HG03095 (cell line): ENCODE data around the gene CRAT.
"Not testable (repeated sequence)": the region's sequence is repeated elsewhere in the genome, so short reads cannot be mapped to it uniquely, and the experiment has no call there.

Experiments used
- ATAC-seq: cut with Tn5 transposase; IDR thresholded peaks from one replicate; pipeline ENCODE4 v1.9.1; 2021; ENCODE audit warnings: moderate library complexity; ENCODE audit not compliant: unreplicated experiment

CRAT gene

DNA sequence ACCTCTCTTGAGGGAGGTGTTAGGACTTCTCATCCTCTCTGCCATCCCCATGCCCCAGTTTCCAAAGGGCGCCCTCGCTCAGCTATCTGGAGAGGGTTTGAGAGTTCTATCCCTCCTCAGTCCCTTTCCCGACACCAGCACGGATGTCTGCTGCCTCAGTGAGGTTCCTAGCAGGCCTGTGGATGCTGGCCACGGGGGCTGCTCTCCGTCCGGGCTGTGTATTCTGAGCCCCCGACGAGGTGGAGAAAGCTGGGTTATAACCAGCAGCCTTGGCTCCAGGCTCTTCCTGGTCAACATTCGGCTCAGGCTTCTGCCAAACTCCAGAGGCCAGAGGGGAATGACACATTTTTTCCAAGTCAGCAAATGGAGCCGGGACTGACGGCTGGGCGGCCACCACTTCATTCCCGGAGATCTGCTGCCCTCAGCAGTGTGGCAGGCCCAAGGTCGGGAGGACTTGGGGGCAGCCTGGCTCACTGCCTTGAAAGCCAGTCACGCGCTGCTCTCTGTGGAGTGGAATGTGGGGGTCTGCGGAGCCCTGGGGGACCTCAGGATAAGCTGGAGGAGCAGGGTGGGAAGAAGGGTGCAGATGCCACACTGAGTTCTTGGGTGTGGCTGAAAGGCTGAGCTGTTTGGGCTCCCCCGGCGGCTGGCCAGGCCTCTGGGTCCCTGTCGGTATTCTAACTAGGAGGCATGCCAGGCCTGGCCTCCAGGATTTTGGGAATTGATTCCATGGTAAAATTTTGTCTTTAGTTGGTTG, 28.1 kb upstream of the CRAT start:
- ATAC-seq, result no peak

DNA sequence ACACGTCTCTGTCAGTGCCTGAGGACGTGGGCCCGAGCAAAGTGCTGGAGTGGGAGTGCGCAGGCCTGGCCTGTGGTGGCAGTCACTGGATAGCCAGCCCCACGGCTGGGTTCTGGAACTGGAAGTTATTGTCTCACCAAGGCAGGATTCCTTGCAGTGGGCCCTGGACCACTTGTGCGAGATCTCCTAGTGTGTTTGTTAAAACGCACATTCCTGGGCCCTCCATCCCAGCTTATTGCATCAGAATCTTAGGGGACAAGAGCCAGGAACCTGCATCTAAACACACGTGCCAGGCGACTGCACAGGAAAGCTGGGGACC, 27.5 kb upstream of the CRAT start:
- ATAC-seq, result no peak

DNA sequence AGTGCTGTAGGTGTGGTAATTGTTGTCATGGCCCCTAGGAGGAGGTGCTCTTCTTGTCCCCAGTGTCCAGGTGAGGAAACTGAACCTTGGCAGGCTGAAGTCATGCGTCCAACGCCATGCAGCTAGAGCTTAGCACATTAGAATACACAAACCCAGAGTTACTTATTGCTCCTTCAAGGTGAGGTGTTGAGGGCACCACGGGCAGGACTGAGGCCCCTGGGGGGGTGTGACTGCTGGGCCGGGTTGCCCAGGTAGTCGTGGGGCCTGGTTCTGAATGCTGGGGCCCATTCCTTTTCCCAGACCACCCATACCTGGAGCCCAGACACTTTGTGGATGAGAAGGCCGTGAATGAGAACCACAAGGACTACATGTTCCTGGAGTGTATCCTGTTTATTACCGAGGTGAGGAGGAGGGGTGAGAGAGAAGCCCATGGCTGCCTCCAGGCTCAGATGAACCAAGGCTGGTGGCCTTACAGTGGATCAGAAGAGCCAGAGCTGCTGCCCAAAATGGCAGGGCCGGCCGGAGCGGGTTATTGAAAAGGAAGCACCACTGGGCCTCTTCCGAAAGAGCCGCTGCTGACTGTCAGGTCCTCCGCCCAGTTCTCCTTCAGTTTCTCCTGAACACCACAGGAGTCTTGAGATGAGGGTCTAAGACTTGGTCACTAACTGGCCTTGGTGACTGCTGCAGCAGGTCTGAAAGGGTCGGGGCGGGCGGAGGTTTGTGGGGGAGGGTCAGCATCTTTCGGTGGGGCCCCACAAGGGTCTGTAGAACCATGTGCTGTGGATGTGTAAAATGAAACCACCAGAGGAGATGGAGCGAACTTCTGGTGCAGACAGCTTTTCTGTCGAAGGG, 26.9 kb upstream of the CRAT start:
- no peak for ATAC-seq

DNA sequence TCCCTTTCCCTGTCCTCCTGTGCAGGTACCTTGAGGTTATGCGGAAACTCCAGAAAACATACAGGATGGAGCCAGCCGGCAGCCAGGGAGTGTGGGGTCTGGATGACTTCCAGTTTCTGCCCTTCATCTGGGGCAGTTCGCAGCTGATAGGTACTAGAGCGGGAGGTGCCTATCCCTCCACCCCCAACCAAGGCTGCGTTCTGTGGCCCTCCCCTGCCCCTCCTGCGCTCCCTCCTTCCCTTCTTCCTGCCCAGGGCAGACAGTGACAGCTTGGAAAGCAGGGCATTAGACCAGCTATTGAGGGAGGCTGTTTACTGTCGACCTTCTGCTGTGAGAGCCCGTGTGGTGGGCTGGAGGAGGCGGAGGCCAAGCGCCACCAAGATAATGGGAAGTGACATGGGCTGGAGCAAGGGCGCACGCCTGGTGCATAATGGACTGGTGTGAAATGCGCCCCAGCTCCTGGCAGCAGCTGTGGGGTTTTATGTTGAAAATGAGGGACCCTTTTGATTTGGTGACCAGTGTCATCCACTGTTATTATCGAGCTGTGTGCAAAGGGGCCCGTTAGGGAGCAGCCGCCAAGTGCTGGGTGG, 25.9 kb upstream of the CRAT start:
- no peak for ATAC-seq

DNA sequence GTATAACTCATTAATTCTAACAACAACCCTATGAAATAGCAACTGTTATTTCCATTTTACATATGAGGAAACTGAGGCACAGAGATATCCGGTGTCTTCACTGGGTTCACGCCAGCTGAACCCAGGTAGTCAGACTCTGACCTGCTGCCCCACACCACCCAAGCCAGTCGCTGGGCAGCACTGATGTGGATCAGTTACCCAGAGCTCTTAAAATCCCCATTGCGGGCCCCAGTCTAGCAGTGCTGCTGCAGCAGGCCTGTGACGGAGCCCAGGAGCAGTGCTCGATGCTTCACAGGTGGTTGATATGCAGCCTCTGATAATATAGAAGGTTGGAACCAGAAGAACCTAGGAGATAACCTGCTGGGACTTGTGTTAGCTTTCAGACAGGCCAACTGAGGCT, 24.9 kb upstream of the CRAT start:
- ATAC-seq, result no peak

DNA sequence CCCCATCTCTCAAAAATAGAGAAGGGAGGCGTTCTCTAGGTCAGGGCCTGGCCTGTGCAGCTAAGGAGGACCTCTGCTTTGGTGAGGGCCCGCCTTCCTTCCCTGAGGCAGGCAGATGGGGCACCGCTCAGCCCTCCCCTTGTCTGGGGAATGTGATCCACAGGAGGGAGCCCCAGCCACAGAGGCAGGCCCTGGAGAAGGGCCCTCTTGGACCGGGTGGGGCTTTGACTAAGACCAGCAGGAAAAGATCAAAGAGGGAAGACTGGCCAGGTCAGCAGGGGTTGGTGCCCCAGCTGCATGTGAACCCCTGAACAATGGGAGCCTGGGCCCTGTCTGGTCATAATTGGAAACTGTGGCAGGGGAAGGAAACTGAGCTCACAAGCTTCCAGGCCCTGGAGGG, 22.5 kb upstream of the CRAT start:
- ATAC-seq, result no peak

DNA sequence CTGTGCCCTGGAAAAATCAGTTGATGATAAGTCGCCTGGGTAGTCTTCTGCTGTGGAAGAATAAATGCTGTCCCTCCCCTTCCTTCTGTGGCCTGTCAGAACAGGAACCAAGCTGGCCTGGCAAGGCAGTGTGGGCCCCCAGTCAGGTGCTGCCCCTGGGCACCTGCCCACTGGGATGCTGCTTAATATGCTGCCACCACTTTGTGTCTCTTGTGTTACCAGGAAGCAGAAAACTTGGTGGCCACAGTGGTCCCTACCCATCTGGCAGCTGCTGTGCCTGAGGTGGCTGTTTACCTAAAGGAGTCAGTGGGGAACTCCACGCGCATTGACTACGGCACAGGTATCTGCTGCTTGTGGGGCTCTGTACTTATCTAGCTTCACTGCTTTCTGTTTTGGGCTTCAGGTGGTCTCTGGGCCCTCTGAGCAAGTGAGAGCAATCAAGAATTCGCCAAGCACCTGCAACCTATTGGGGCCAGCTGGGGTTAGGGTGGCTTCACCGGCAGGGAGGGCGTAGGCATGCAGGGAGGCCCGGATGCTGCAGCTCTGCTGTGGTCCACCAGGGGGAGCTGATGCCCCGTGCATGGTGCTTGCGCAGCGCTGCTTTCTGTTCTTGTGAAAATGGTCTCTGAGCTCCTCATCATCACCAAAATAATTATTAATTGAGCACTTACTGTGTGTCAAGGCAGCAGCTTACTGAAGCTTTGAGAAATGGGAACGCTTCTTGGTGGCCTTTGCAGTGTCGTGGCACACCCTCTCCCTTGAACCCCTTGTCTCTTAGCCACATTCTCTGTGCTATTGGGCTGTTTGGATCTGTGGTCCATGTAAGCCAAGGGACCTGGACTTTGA, 20.9 kb upstream of the CRAT start:
- no peak for ATAC-seq

DNA sequence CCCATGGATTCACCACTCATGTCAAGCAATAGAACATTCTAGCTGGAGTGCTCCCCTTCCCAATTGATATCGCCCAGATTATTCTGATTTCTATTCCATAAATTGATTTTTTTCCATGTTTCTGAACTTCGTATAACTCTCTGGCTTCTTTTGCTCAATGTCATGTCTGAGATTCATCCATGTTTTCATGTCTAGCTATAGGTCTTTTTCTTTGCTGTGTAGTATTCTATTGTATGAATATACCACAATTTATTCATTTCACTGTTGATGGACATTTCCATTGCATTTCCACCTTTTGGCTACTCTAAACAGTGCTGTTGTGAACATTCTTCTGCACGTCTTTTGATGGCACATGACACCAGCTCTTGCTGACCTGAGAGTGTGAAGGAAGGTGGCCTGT, 20.2 kb upstream of the CRAT start:
- ATAC-seq, result no peak

DNA sequence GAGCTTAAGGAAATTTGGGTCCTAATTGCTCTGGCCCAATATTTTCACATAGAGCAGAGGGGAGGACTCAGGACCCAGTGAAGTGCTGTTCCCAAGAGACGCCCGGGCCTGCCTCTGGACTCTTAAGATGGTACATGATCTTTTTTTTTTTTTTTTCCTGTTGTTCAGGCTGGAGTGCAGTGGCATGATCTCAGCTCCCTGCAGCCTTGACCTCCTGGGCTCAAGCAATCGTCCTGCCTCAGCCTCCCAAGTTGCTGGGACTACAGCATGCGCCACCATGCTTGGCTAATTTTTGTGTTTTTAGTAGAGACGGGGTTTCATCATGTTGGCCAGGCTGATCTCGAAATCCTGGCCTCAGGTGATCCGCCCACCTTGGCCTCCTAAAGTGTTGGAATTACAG, 19.7 kb upstream of the CRAT start:
- ATAC-seq, result not testable (repeated sequence)

DNA sequence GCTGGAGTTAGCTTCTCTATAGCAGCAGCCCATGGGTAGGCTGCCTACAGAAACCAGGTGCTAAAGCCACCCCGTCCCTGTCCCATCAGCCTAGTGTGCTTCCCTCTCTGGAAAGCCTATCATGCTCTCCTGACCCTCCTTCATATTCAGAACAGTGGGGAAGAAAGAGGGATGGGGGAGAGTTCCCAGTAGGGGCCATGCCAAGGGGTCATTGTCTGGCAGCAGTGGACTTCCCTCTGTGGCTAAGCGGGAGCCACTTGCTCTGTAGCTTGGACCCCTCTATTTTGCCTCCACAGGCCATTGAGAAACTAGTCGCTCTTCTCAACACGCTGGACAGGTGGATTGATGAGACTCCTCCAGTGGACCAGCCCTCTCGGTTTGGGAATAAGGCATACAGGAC, 18.1 kb upstream of the CRAT start:
- ATAC-seq, result no peak

DNA sequence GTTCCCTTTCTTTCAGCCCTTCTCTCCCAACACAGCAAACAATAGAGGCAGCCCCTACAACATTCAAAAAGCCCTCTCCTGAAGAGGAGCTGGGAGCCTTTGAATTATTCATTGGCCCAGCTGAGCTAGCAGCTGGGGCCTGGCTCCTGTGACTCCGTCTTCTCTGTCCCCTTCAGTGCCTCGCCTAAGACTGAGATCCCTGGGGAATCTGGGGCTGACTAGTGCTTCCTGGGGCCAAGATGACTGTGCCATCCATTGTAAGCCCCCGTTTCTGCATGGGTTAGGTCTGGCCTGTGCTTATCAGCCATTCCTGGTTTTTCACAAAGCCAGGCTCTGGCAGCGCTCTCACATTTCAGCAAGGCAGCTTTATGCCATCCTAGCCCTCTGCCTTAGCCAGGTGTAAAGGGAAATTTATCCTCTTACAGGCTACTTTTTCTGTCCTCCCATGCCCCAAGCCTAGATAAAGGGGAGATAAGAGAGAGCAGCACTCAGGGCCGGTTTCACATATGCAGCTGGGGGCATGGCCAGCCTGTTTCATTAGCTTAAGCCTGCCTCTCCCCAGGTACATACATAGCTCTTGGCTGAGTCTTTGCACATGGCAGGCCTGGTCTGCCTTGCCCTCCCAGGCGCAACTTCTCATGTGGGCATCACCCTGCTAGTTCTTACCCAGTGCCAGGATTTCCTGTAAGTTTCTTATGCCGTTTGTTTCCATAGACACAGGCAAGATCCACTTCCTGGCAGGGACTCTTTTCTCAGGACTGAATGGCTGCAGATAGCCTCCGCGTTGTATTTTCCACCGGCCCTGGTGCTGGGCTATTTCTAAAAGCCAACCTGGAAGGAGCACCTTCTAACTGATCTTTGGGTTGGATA, 16.4 kb upstream of the CRAT start:
- no peak for ATAC-seq

DNA sequence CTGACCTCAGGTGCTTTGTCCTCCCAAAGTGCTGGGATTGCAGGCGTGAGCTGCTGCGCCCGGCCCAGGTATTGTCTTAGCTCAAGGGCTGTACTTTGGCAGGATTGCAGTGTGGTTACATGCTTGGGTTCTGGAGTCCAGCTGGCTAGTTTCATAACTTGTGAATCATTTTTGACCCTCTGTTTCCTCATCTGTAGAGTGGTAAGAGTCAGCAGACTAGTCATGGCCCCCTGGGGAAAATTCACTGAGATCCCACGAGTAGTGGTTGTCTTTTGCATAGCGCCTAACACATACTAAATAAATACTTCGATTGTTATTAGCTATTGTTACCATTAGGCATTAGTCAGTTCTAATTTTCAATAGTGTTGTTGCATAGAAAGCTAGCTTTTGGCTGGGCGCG, 14.9 kb upstream of the CRAT start:
- ATAC-seq, result no peak

DNA sequence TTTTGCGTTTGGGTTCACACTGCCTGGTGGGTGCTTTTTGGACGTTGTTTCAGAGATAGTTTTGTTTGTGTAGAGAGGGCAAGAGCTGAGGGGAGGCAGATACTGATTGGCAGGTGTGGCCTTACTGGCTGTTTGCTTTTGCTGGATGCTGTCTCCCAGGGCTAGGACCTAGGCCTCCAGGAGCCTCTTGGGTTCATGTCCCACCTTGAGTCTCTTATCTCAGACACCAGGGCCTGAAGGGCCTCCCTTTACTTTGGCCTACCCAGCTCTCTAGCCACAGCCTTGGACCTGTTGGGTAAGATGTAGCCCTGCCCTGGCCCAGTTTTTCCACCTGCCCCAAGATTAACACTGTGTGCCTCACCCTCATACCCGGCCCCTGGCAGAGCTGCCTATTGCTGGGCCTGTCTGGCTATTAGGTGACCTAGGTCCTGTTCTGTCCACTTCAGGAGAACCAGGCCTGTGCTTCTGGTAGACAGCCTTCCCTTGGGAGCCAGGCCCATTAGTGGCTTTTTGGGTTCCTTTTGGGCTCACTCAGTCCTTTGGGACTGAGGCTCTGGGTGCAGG, 14.0 kb upstream of the CRAT start:
- ATAC-seq, result no peak

DNA sequence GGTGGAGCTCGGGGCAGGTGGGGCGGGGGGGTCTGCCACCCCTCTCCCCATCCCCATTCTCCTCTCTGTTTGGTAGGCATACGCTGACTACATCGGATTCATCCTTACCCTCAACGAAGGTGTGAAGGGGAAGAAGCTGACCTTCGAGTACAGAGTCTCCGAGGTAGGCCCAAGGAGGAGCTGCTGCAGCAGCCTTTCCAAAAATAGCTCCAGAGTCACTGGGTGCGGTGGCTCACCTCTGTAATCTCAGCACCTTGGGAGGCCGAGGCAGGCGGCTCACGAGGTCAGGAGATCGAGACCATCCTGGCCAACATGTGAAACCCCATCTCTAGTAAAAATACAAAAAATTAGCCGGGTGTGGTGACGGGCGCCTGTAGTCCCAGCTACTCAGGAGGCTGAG, 12.4 kb upstream of the CRAT start:
- not testable (repeated sequence) for ATAC-seq

DNA sequence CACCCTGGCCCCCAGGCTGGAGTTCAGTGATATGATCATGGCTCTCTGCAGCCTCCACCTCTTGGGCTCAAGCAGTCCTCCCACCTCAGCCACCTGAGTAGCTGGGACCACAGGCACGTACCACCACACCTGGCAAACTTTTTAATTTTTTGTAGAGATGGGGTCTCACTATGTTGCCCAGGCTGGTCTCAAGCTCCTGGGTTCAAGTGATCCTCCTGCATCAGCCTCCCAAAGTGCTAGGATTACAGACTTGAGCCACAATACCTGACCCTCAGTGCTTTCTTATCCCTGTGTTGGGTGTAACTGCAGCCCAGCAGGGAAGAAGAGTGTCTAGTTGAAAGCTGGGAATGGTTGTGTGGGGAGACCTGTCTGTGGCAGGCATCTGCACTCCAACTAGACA, 11.5 kb upstream of the CRAT start:
- ATAC-seq, result no peak

DNA sequence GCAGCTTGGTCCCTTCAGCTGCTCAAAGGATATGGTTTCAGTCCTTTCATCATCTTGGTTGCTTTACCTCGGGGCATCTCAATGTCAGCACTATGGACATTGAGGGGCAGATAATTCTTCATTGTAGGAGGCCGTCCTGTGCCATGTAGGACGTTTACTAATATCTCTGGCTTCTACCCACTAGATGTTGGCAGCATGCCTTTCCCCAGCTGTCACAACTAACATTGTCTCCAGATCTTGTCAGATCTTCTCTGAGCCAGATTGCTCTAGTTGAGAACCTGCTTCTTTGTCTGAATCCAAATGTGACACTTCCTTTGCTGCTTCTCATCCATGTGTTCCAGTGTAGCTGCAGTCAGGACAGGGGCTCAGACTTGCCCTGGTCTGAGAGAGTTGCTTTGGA, 10.9 kb upstream of the CRAT start:
- no peak for ATAC-seq

DNA sequence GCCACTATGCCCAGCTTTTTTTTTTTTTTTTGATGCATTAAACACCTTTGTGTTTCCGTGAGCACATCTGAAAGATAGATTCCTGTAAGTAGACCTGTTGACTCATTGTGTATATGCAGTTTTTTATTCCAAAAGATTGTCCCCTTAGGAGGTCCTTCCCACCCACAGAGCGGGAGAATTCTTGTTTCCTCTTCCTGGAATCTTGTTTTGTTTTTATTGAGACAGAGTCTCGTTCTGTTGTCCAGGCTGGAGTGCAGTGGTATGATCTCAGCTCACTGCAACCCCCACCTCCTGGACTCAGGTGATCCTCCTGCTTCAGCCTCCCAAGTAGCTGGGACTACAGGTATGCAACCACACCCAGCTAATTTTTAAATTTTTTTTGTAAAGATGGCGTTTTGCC, 8.2 kb upstream of the CRAT start:
- ATAC-seq, result no peak

DNA sequence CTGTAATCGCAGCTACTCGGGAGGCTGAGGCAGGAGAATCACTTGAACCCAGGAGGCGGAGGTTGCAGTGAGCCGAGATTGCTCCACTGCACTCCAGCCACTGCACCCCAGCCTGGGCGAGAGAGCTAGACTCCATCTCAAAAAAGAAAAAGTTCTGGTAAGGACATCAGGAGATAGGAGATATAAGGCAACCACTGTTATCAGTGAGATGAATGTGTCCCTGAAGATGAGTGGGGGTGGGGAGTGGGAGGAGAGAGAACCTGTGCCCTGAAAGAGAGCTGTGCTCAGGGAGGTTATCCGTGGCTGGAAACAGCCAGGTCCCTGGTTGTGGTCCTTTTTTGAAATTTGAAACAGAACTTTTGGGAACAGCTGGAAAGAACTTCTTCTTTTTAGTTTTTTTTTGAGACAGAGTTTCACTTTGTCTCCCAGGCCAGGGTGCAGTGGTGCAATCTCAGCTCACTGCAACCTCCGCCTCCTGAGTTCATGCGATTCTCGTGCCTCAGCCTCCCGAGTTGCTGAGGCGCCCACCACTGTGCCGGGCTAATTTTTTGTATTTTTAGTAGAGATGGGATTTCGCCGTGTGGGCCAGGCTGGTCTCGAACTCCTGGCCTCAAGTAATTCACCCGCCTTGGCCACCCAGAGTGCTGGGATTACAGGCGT, 3.2 kb upstream of the CRAT start:
- no peak for ATAC-seq

DNA sequence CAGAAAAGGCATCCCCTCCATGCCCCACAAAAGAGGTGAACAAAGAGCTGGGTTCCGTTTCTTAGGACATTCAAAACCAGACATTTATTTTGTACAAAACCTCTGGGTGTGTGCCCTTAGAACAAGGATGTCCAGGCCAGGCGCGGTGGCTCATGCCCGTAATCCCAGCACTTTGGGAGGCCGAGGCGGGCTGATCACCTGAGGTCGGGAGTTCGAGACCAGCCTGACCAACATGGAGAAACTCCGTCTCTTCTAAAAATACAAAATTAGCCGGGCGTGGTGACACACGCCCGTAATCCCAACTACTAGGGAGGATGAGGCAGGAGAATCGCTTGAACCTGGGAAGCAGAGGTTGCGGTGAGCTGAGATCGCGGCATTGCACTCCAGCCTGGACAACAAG, 1.9 kb upstream of the CRAT start:
- not testable (repeated sequence) for ATAC-seq
